ENCODE results near the gene PPP2R3A. TPM values are rescaled to one million over a fixed set of nuclear protein-coding genes. Genes with fewer than 3 reads are reported as not detected.
A peak's percentile ranks its signal among the peaks of the same experiment; 100 is the strongest.

The PPP2R3A gene
- total RNA-seq, 1 experiment from 2014 or later = 10.2 TPM

DNA sequence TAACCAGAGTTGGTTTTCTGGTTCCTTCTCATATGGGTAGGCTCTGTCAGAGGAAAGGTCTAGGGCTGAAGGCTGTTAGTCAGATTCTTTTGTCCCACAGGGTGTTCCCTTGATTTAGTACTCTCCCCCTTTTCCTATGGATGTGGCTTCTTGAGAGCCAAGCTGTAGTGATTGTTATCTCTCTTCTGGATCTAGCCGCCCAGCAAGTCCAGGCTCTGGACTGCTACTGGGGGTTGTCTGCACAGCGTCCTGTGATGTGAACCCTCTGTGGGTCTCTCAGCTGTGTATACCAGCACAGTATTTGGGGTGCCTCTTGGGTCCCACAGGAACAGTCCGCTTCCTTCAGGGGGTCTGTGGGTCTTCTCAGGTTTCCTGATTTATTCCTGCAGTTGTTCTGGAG lies 70.8 kb downstream of the PPP2R3A start:
- Histone ChIP-seq H3K27me3 (ENCODE audit: control insufficient read depth, insufficient read depth, low read length) (no peaks in the 10 kb centered on the region), H3K4me3 (ENCODE audit: insufficient read depth, low read depth, low read length) (no peak overlapping the region), H3K36me3 (replicated peaks; ENCODE audit: control insufficient read depth, insufficient read depth, low read length) (no peaks in the 10 kb centered on the region)
- DNase-seq = no peak

DNA sequence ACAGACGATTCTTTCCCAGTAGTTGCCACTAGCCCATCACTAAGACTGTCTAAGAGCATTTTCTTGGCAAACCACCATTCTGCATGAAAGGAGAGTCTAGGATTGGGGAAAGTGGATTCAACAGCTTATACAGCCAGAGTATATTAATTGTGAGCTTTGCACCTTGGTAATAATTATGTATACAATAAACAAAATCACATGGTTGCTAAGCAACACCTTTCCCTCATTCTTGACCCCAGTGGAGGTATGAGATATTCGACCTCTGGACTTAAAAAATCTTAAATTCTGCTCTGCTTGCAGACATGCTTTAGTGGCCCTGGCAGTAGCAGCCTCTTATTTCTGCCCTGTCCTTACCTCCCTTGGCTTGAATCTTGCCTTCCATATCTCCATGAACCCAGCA lies 73.1 kb downstream of the PPP2R3A start:
- no peak for DNase-seq
- no peaks in the 10 kb centered on the region for H3K36me3 ChIP-seq (replicated peaks; ENCODE audit: control insufficient read depth, insufficient read depth, low read length)
- H3K4me3 ChIP-seq (ENCODE audit: insufficient read depth, low read depth, low read length) = no peak overlapping the region

DNA sequence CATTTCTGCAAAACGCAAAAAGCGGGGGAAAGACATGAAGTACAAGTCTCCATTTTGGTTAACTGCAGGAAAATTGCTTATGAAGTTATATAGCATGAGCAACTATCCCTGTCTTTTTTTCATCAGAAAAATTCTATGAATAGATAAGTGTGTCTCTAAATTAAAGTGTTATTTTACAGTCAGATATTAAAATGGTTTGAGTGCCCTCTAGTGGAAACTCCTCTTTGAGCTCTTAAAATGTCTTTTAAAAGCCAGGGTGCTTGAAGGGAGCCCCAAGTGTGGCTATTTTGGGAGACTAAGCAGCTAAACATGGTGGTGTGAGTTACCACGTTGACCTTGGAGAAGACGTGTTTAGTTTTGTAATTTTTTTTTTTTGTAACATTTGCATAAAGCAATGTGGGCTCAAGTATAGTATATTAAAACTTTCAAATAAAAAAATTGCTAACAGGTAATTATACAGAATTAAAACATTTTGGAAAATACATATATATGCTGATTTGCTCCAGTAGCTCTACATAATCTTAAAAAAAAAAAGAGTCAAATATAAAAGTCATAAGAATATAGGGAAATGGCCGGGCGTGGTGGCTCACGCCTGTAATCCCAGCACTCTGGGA lies 77.2 kb downstream of the PPP2R3A start:
- Histone ChIP-seq H3K36me3 (replicated peaks; ENCODE audit: control insufficient read depth, insufficient read depth, low read length) (no peaks in the 10 kb centered on the region; the same call in none of the 2 replicates), H3K4me3 (ENCODE audit: insufficient read depth, low read depth, low read length) (no peak overlapping the region), H3K27me3 (ENCODE audit: control insufficient read depth, insufficient read depth, low read length) (no peaks in the 10 kb centered on the region)
- peak; percentile 54 for DNase-seq

More for the DNA sequence above, 73.1 kb downstream of the PPP2R3A start:
- H3K27me3 ChIP-seq (ENCODE audit: control insufficient read depth, insufficient read depth, low read length) = no peaks in the 10 kb centered on the region

DNA sequence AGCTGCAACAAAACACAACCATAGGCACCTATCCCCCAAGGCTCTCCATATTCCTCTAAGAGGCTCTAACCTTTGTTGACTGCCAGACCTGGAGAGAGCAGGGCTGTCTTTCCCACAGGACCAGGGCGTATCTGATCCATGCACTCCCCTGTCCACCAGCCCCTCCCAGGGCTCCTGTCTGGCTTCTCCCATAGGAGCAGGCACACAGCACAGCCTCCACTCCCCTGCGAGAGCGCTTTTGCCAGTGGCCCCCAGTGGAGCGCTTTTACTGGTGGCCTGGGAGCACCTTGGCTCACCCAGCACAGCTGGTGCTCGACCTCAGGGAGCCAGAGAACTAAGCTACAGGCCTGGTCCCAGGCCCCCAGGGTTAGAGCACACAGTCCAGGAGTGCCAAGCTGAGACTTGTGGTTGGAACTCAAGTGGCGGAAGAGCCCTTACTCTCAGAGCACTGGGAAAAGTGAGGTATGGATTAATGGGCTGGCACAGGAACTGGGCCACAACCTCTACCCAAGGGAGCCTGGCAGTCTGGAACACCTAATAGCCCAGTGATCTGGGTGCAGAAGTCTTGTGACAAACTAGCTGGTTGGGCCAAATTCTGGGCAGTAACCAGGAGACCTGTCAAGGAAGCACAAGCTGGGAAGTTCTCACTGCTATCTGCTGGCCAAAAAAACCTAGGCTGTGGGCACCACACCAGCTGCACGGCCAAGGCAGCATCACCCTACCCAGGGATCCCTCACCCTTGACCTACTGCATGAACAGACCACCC lies 79.6 kb downstream of the PPP2R3A start:
- Histone ChIP-seq H3K36me3 (replicated peaks; ENCODE audit: control insufficient read depth, insufficient read depth, low read length) (no peaks in the 10 kb centered on the region; the same call in none of the 2 replicates), H3K27me3 (ENCODE audit: control insufficient read depth, insufficient read depth, low read length) (no peaks in the 10 kb centered on the region), H3K4me3 (ENCODE audit: insufficient read depth, low read depth, low read length) (no peak overlapping the region)
- DNase-seq = no peak

DNA sequence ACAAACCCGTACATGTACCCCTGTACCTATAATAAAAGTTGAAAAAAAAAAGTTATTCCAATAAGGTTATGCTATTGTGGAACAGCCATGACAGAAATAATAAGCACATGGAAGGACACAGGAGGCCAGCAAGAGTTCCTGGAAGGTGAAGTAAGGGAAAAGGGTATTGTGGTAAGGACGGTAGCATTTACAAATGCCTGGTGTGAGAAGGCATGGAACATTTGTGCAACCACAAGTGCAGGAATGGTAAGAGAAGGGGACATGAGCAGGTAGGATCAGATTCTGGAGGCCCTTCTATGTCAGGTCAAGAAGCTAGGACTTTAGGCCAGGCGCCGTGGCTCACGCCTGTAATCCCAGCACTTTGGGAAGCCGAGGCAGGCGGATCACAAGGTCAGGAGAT lies 82.5 kb downstream of the PPP2R3A start:
- Histone ChIP-seq H3K27me3 (ENCODE audit: control insufficient read depth, insufficient read depth, low read length) (no peaks in the 10 kb centered on the region), H3K4me3 (ENCODE audit: insufficient read depth, low read depth, low read length) (no peak overlapping the region), H3K36me3 (replicated peaks; ENCODE audit: control insufficient read depth, insufficient read depth, low read length) (no peaks in the 10 kb centered on the region; the same call in none of the 2 replicates)
- DNase-seq = no peak

DNA sequence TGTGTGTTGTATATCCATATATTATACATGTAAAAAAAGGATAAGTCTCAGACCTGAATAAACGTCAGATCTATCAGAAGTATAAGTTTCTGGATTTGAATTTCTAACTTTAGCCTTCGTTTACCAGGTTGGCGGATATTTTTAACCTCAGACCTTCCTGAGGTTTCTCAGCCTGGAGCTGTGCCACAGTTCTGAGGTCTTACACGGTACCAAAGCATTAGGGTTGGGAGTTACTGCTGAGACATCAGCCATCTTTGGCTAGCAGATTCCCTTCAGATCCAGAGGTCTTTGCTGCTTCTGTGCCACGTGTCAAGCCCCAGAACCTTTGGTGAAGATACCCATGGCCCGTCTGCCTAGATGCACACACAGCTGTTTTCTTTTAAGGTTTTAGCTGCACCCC lies 84.7 kb downstream of the PPP2R3A start:
- Histone ChIP-seq H3K27me3 (ENCODE audit: control insufficient read depth, insufficient read depth, low read length) (no peaks in the 10 kb centered on the region), H3K4me3 (ENCODE audit: insufficient read depth, low read depth, low read length) (no peak overlapping the region), H3K36me3 (replicated peaks; ENCODE audit: control insufficient read depth, insufficient read depth, low read length) (no peaks in the 10 kb centered on the region; the same call in 1 of the 2 replicates)
- no peak for DNase-seq

DNA sequence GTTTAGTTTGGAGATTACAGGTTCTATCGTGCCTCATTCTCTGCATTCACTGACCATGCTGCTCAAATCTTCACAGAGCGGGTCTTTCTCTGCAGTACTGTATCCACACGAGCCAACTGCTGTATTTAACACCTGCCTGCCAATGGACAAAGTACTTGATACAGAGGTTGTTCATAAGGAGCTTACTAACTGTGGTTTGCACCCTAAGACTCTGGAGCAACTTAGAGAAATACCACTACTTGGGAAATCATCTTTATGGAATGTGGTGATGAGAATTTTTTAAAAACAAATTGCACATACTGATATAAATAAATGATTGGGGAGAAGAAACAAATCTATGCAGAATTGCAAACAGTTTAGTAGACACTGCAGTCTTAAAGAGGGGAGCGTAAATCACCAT lies 90.0 kb downstream of the PPP2R3A start:
- Histone ChIP-seq H3K27me3 (ENCODE audit: control insufficient read depth, insufficient read depth, low read length) (no peaks in the 10 kb centered on the region), H3K4me3 (ENCODE audit: insufficient read depth, low read depth, low read length) (no peak overlapping the region), H3K36me3 (replicated peaks; ENCODE audit: control insufficient read depth, insufficient read depth, low read length) (no peaks in the 10 kb centered on the region)
- DNase-seq = no peak

DNA sequence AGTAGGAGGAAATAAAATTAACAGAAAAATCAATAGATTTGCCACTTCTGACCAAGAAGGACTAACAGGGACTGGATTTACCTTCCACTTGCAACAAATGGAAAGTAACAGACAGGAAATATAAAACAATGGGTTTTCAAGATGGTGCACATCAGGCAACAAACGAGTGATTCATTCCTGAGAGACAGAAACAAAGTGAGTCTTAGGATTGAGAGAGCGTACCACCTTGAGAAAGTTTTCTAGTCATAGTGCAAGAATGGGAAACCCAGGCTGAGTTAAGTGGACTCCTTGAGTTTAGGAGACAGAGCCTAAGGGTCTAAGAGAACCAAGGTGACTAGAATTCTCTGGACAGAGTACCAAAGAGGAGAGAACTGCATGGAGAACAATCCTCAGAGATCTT lies 101.7 kb downstream of the PPP2R3A start:
- no peak for DNase-seq
- Histone ChIP-seq H3K36me3 (replicated peaks; ENCODE audit: control insufficient read depth, insufficient read depth, low read length) (peaks cover 2% of the 10 kb centered on the region; the same call in 1 of the 2 replicates), H3K27me3 (ENCODE audit: control insufficient read depth, insufficient read depth, low read length) (no peaks in the 10 kb centered on the region), H3K4me3 (ENCODE audit: insufficient read depth, low read depth, low read length) (no peak overlapping the region)

DNA sequence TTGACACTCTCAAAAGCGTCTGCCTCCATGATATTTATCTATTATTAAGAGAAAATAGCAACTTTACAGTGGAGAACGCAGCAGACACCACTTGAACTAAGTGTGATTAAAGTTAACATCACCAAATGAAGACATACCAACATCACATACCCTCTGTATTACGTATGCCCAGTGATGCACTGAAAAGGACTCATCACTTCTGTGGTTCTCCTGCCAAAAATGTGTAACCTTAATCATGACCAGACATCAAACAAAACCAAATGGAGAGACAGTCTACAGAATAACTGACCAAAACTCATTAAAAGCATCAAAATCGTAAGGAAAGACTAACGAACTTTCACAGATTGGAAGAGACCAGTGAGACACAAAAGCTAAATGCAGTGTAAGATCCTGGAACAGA lies 103.2 kb downstream of the PPP2R3A start:
- Histone ChIP-seq H3K4me3 (ENCODE audit: insufficient read depth, low read depth, low read length) (no peak overlapping the region), H3K27me3 (ENCODE audit: control insufficient read depth, insufficient read depth, low read length) (no peaks in the 10 kb centered on the region), H3K36me3 (replicated peaks; ENCODE audit: control insufficient read depth, insufficient read depth, low read length) (peaks cover 2% of the 10 kb centered on the region; the same call in 1 of the 2 replicates)
- no peak for DNase-seq

DNA sequence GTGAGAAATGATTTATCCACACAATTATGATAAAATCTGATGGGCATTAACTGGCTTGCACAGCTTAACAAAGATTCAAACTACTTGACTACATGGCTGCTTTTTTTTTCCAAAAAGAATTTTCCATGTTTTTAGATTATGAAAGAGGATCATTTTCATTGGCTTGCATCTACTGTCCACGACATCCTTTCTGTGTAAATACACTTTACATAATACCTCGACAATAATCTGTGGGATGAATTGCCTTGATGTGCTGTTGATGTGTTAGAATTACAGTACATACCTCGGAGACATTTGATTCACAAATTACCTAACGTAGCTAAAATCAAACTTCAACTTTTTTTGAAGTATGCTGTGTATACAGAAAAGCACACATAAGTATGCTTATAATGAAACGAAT lies 104.4 kb downstream of the PPP2R3A start:
- Histone ChIP-seq H3K4me3 (ENCODE audit: insufficient read depth, low read depth, low read length) (no peak overlapping the region), H3K36me3 (replicated peaks; ENCODE audit: control insufficient read depth, insufficient read depth, low read length) (peaks cover 2% of the 10 kb centered on the region; the same call in 1 of the 2 replicates), H3K27me3 (ENCODE audit: control insufficient read depth, insufficient read depth, low read length) (no peaks in the 10 kb centered on the region)
- DNase-seq = no peak

DNA sequence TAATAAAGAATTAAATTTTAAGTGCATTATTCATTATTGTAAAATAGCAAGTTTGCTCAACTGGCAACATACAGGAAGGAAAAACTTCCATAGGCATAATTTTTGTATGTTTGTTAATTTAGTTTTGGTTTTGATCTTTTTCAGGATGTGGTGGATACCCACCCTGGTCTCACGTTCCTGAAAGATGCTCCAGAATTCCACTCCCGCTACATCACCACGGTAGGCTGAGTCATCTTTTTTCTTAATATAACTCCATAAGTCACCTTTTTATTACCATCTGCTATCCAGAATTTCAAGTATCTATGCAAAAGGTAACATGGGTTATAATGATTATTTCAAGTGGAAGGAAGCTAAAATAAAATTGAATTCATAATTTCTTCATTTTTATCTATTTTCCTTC lies 104.8 kb downstream of the PPP2R3A start:
- H3K4me3 ChIP-seq (ENCODE audit: insufficient read depth, low read depth, low read length) = no peak overlapping the region

DNA sequence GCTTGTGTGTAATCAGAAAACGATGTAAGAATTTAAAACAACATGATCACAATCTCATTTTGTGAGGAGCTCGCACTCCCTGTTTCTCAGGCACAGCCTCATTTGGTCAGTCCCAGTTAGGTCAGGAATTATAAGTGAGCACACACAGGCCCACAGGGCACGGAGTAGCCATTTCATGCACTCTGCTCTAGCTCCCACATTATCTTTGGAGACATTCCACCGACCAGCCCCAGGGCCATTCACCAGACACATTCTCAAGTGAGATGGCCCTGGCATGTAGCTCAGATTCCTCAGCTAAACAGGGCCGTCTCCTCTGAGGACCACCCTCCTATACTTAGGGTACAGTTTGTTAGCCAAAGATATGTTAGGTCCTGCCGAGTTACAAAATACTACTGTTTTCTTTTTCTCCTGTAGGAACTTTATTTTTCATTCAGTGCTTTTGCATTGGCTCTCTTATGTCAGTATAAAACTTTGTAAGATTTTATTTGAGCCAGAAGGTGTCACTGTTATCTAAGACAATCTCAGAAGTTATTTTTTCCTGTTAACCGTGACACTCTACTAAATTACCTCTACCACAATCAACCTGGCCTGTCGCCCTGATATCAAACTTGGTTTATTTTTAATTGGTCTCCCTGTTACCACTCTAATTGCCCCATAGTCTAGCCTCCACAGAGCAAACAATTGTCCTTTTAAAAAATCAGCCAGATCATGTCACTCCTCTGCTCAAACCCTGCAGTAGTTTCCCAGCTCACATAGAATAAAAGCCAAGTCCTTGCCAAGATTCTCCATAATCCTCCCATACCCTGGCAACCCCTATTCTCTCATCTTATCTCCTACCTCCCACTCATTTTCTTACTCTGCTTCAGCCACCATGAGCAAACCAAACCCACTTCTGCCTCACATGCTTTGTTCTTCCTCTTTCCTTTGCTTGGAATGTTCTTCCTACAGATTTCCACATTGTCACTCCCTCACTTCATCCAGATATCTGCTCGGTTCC lies 105.7 kb downstream of the PPP2R3A start:
- no peak overlapping the region for H3K4me3 ChIP-seq (ENCODE audit: insufficient read depth, low read depth, low read length)
- DNase-seq = no peak
- no peaks in the 10 kb centered on the region for H3K27me3 ChIP-seq (ENCODE audit: control insufficient read depth, insufficient read depth, low read length)
- H3K36me3 ChIP-seq (replicated peaks; ENCODE audit: control insufficient read depth, insufficient read depth, low read length) = peaks cover 2% of the 10 kb centered on the region; the same call in 1 of the 2 replicates

More for the DNA sequence above, 104.8 kb downstream of the PPP2R3A start:
- H3K36me3 ChIP-seq (replicated peaks; ENCODE audit: control insufficient read depth, insufficient read depth, low read length) = peaks cover 2% of the 10 kb centered on the region; the same call in 1 of the 2 replicates
- H3K27me3 ChIP-seq (ENCODE audit: control insufficient read depth, insufficient read depth, low read length) = no peaks in the 10 kb centered on the region
- DNase-seq = no peak

DNA sequence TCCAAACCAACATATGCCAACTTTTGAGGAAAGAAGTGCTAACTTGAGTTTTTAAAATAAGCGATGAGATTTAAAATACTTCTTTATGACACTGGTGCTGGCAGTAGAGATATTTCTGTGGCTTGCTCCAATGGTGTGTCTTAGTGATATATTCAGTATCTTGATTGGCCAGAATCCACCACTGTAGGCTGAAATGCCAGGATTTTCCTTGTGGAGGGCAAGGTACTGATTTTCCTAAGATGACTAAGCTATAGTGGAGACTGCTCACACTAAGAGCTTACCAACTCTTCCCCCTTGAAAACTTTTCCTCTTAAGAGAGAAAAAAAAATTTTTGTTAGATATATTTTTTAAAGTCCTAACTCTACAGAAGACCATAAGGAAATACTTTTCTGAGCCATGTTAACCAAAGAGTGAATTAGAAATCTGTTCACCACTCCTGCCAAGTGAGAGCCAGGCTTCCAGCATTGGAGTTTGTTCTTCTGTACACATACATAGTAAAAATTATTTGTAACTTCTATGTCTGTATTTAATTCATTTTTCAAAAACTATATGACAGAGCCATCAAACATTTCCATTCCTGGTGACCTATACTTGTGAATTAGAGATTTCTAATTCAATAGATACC lies 109.1 kb downstream of the PPP2R3A start:
- Histone ChIP-seq H3K36me3 (replicated peaks; ENCODE audit: control insufficient read depth, insufficient read depth, low read length) (peaks cover 2% of the 10 kb centered on the region; the same call in 1 of the 2 replicates), H3K27me3 (ENCODE audit: control insufficient read depth, insufficient read depth, low read length) (no peaks in the 10 kb centered on the region), H3K4me3 (ENCODE audit: insufficient read depth, low read depth, low read length) (no peak overlapping the region)
- no peak for DNase-seq

All from H7 (cell line).